ENCODE data around the gene RAMP1.

The RAMP1 gene

GRCh38 chr2:237879991-237880560 lies 20.7 kb downstream of the RAMP1 start:
- DNase-seq (ENCODE audit: low read depth in 1 of 2, low spot score in 1 of 2), result no peak
- Histone ChIP-seq H3K27ac (replicated peaks) (no peak overlapping the region), H3K27me3 (ENCODE audit: insufficient read depth, poor library complexity, severe bottlenecking) (no peaks in the 10 kb centered on the region), H3K4me3 (replicated peaks; ENCODE audit: insufficient read depth, low read length) (no peak overlapping the region)
- TF ChIP-seq REST (IDR thresholded peaks at IDR 0.05; ENCODE audit: insufficient replicate concordance, low read depth) (no peak), GABPA (IDR thresholded peaks at IDR 0.05; ENCODE audit: low read depth) (no peak), CTCF (IDR thresholded peaks at IDR 0.05; ENCODE audit: insufficient read depth, low read length) (no peak), POLR2AphosphoS5 (IDR thresholded peaks at IDR 0.05; ENCODE audit: low read depth) (no peak), SPI1 (IDR thresholded peaks at IDR 0.05; ENCODE audit: borderline replicate concordance, low read depth) (no peak)

GRCh38 chr2:237882510-237883481 lies 23.4 kb downstream of the RAMP1 start:
- TF ChIP-seq POLR2AphosphoS5 (IDR thresholded peaks at IDR 0.05; ENCODE audit: low read depth) (no peak), REST (IDR thresholded peaks at IDR 0.05; ENCODE audit: insufficient replicate concordance, low read depth) (no peak), GABPA (IDR thresholded peaks at IDR 0.05; ENCODE audit: low read depth) (no peak), SPI1 (IDR thresholded peaks at IDR 0.05; ENCODE audit: borderline replicate concordance, low read depth) (no peak), CTCF (IDR thresholded peaks at IDR 0.05; ENCODE audit: insufficient read depth, low read length) (no peak)
- no peak for DNase-seq (ENCODE audit: low read depth in 1 of 2, low spot score in 1 of 2)

GRCh38 chr2:237883951-237884446 lies 24.6 kb downstream of the RAMP1 start:
- no peak for TF ChIP-seq POLR2AphosphoS5 (IDR thresholded peaks at IDR 0.05; ENCODE audit: low read depth)
- no peak for TF ChIP-seq CTCF (IDR thresholded peaks at IDR 0.05; ENCODE audit: insufficient read depth, low read length)
- TF ChIP-seq SPI1 (IDR thresholded peaks at IDR 0.05; ENCODE audit: borderline replicate concordance, low read depth), result no peak

More at GRCh38 chr2:237882510-237883481, 23.4 kb downstream of the RAMP1 start:
- Histone ChIP-seq H3K27me3 (ENCODE audit: insufficient read depth, poor library complexity, severe bottlenecking) (no peaks in the 10 kb centered on the region), H3K4me3 (replicated peaks; ENCODE audit: insufficient read depth, low read length) (no peak overlapping the region), H3K27ac (replicated peaks) (no peak overlapping the region)

More at GRCh38 chr2:237883951-237884446, 24.6 kb downstream of the RAMP1 start:
- H3K27ac ChIP-seq (replicated peaks), result no peak overlapping the region
- no peaks in the 10 kb centered on the region for H3K27me3 ChIP-seq (ENCODE audit: insufficient read depth, poor library complexity, severe bottlenecking)
- H3K4me3 ChIP-seq (replicated peaks; ENCODE audit: insufficient read depth, low read length), result no peak overlapping the region
- no peak for DNase-seq (ENCODE audit: low read depth in 1 of 2, low spot score in 1 of 2)

Measured in HL-60 (cell line).